Measurements from ENCODE around the gene CHRM4. TPM values are rescaled to one million over a fixed set of nuclear protein-coding genes. Genes with fewer than 3 reads are reported as not detected.

The CHRM4 gene
- total RNA-seq, 1 donor: 0.36 TPM

DNA sequence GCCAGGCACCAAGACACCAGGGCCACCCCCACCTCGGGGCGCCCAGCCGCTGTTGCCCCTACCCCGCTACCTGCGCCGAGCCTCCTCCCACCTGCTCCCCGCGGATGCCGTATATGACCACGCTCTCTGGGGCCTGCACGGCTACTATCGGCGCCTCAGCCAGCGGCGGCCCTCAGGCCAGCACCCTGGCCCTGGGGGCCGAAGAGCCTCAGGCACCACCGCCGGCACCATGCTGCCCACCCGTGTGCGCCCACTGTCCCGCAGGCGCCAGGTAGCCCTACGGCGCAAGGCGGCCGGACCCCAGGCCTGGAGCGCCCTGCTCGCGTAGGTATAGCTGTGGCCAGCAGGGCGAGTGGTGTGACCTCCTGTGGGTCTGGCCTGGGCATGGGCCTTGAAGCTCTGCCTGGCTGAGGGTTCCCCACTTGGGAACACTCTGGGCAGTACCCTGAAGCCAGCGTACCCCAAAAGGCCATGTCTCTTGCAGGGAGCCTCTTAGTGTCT, 24.9 kb downstream of the CHRM4 start:
- no peak overlapping the region for H3K4me2 ChIP-seq (ENCODE audit: insufficient read depth, low read length)
- no peak overlapping the region for H3K4me3 ChIP-seq (ENCODE audit: insufficient read depth, low read length)
- no peaks in the 10 kb centered on the region for H3K9me3 ChIP-seq (ENCODE audit: low read depth, low read length)
- H3K4me1 ChIP-seq (ENCODE audit: insufficient read depth, low read length): peaks cover 22% of the 10 kb centered on the region
- H2AFZ ChIP-seq (ENCODE audit: low read length): no peak overlapping the region
- peaks cover 26% of the 10 kb centered on the region for H4K20me1 ChIP-seq (ENCODE audit: insufficient read depth, low read length)
- no peaks in the 10 kb centered on the region for H3K27me3 ChIP-seq (ENCODE audit: insufficient read depth, low read length)
- H3K27ac ChIP-seq (ENCODE audit: low read depth, low read length): no peak overlapping the region
- peaks cover 34% of the 10 kb centered on the region for H3K79me2 ChIP-seq (ENCODE audit: insufficient read depth, low read length)
- no peak for TF ChIP-seq CTCF (IDR thresholded peaks at IDR 0.05; ENCODE audit: extremely low read depth, low read depth, low read length)
- H3K36me3 ChIP-seq (ENCODE audit: insufficient read depth, low read length): peaks cover 18% of the 10 kb centered on the region
- DNase-seq (ENCODE audit: insufficient read length, low spot score, missing footprints): no peak

DNA sequence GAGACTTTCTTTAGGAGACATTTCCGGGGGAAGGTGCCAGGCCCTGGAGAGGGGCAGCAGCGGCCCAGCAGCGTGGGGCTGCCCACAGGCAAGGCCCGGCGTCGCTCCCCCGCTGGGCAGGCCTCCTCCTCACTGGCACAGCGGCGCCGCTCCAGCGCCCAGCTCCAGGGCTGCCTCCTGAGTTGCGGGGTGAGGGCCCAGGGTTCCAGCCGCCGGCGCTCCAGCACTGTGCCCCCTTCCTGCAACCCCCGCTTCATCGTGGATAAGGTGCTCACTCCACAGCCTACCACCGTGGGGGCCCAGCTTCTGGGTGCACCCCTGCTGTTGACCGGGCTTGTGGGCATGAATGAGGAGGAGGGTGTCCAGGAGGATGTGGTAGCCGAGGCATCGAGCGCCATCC, 25.3 kb downstream of the CHRM4 start:
- TF ChIP-seq CTCF (IDR thresholded peaks at IDR 0.05; ENCODE audit: extremely low read depth, low read depth, low read length): no peak
- Histone ChIP-seq H4K20me1 (ENCODE audit: insufficient read depth, low read length) (peaks cover 26% of the 10 kb centered on the region), H3K4me2 (ENCODE audit: insufficient read depth, low read length) (no peak overlapping the region), H3K9me3 (ENCODE audit: low read depth, low read length) (no peaks in the 10 kb centered on the region), H2AFZ (ENCODE audit: low read length) (no peak overlapping the region), H3K79me2 (ENCODE audit: insufficient read depth, low read length) (peaks cover 36% of the 10 kb centered on the region), H3K27ac (ENCODE audit: low read depth, low read length) (no peak overlapping the region), H3K36me3 (ENCODE audit: insufficient read depth, low read length) (peaks cover 18% of the 10 kb centered on the region), H3K27me3 (ENCODE audit: insufficient read depth, low read length) (no peaks in the 10 kb centered on the region), H3K4me3 (ENCODE audit: insufficient read depth, low read length) (no peak overlapping the region), H3K4me1 (ENCODE audit: insufficient read depth, low read length) (peaks cover 27% of the 10 kb centered on the region)
- DNase-seq (ENCODE audit: insufficient read length, low spot score, missing footprints): no peak

GRCh38 chr11:46364791-46365190, 26.8 kb downstream of the CHRM4 start:
- Histone ChIP-seq H2AFZ (ENCODE audit: low read length) (no peak overlapping the region), H3K27ac (ENCODE audit: low read depth, low read length) (no peak overlapping the region), H3K27me3 (ENCODE audit: insufficient read depth, low read length) (no peaks in the 10 kb centered on the region), H3K79me2 (ENCODE audit: insufficient read depth, low read length) (peaks cover 41% of the 10 kb centered on the region), H3K4me1 (ENCODE audit: insufficient read depth, low read length) (peaks cover 33% of the 10 kb centered on the region), H3K9me3 (ENCODE audit: low read depth, low read length) (no peaks in the 10 kb centered on the region), H4K20me1 (ENCODE audit: insufficient read depth, low read length) (peaks cover 24% of the 10 kb centered on the region), H3K4me3 (ENCODE audit: insufficient read depth, low read length) (no peak overlapping the region), H3K36me3 (ENCODE audit: insufficient read depth, low read length) (peaks cover 11% of the 10 kb centered on the region), H3K4me2 (ENCODE audit: insufficient read depth, low read length) (no peak overlapping the region)
- DNase-seq (ENCODE audit: insufficient read length, low spot score, missing footprints): no peak
- no peak for TF ChIP-seq CTCF (IDR thresholded peaks at IDR 0.05; ENCODE audit: extremely low read depth, low read depth, low read length)

GRCh38 chr11:46364056-46364455, 27.5 kb downstream of the CHRM4 start:
- Histone ChIP-seq H4K20me1 (ENCODE audit: insufficient read depth, low read length) (peaks cover 22% of the 10 kb centered on the region), H3K9me3 (ENCODE audit: low read depth, low read length) (no peaks in the 10 kb centered on the region), H3K27me3 (ENCODE audit: insufficient read depth, low read length) (no peaks in the 10 kb centered on the region), H3K4me2 (ENCODE audit: insufficient read depth, low read length) (no peak overlapping the region), H3K79me2 (ENCODE audit: insufficient read depth, low read length) (peaks cover 41% of the 10 kb centered on the region), H3K27ac (ENCODE audit: low read depth, low read length) (peak overlapping the region; percentile 88), H2AFZ (ENCODE audit: low read length) (no peak overlapping the region), H3K4me3 (ENCODE audit: insufficient read depth, low read length) (no peak overlapping the region), H3K4me1 (ENCODE audit: insufficient read depth, low read length) (peaks cover 33% of the 10 kb centered on the region), H3K36me3 (ENCODE audit: insufficient read depth, low read length) (peaks cover 10% of the 10 kb centered on the region)
- TF ChIP-seq CTCF (IDR thresholded peaks at IDR 0.05; ENCODE audit: extremely low read depth, low read depth, low read length): no peak
- no peak for DNase-seq (ENCODE audit: insufficient read length, low spot score, missing footprints)
